Transverse colon (tissue), 4 donors: Measurements from ENCODE around the gene ZMAT5. TPM values are rescaled to one million over a fixed set of nuclear protein-coding genes. Genes with fewer than 3 reads are reported as not detected.

ENCODE experiments used
- DNase-seq: peaks from one replicate; pipeline ENCODE4 v3.0.0-alpha.2; 2019
- H3K27ac ChIP-seq, 4 donors: fragments of 200-600 bp; sonication (generic); 2 replicates each; pipeline ENCODE4 v1.5.1; 2016 to 2018; ENCODE audit warnings: inconsistent platforms in 4 of 4
- H3K27me3 ChIP-seq: fragments of 200-600 bp; sonication (generic); 2 replicates; pipeline ENCODE4 v1.5.1; 2017; ENCODE audit warnings: inconsistent platforms
- H3K36me3 ChIP-seq, 4 donors: fragments of 200-600 bp; sonication (generic); 2 replicates each; pipeline ENCODE4 v1.5.1; 2017 to 2019; ENCODE audit warnings: inconsistent platforms in 4 of 4
- H3K4me1 ChIP-seq, 4 donors: fragments of 200-600 bp; sonication (generic); 2 replicates each; pipeline ENCODE4 v1.5.1; 2017 to 2020; ENCODE audit warnings: inconsistent platforms in 4 of 4
- H3K4me3 ChIP-seq, 4 donors: fragments of 200-600 bp; sonication (generic); 1 replicate in 1 of 4; 2 replicates in 3 of 4; pipeline versions ENCODE4 v1.5.1 to v1.6.1; 2017 to 2019; ENCODE audit warnings: inconsistent platforms in 4 of 4
- H3K9me3 ChIP-seq, 2 donors: fragments of 200-600 bp; sonication (generic); 2 replicates each; pipeline ENCODE4 v1.5.1; 2017 to 2019; ENCODE audit warnings: inconsistent platforms in 2 of 2
- CTCF ChIP-seq, 5 experiments: fragments of 200-600 bp in 3 of 5; fragments of 450-650 bp in 2 of 5; sonication (generic) in 3 of 5; IDR thresholded peaks; 1 replicate in 2 of 5; 2 replicates in 3 of 5; pipeline ENCODE4 v1.5.1; 2016 to 2017; ENCODE audit warnings: antibody characterized with exemption in 5 of 5, inconsistent platforms in 3 of 5, mild to moderate bottlenecking in 2 of 5, moderate library complexity in 1 of 5
- EP300 ChIP-seq: sonication (generic); formaldehyde crosslinking; IDR thresholded peaks from one replicate; pipeline ENCODE4 v1.6.1; 2017; ENCODE audit warnings: antibody characterized with exemption, low read depth
- POLR2A ChIP-seq: fragments of 450-650 bp; IDR thresholded peaks from one replicate; pipeline ENCODE4 v1.6.1; 2016; ENCODE audit warnings: antibody characterized with exemption, mild to moderate bottlenecking, moderate library complexity
- POLR2AphosphoS5 ChIP-seq, 3 donors: sonication (generic); formaldehyde crosslinking; IDR thresholded peaks; one replicate each; pipeline ENCODE4 v1.6.1; 2016; ENCODE audit warnings: antibody characterized with exemption in 3 of 3
- WGBS, 2 donors: methylation state at CpG; one replicate each; pipeline ENCODE4 v1.1.5; 2018; ENCODE audit warnings: low coverage in 1 of 2; 5-methylcytosine and 5-hydroxymethylcytosine counted together
- in situ Hi-C, 4 donors: fragments of 200-750 bp; cut with MboI; loops; one replicate each; pipeline versions ENCODE4 v1.15.0 to v1.15.1; 2017; ENCODE audit warnings: low sequenced_read_pairs in 3 of 4, low pct_ligation_motif_present in 1 of 4, low pct_unique_long_range_greater_than_20kb in 1 of 4
- intact Hi-C: fragments of 100-400 bp; cut with DNase I; formaldehyde crosslinking; loops from one replicate; pipeline ENCODE4 v1.15.1; 2023; ENCODE audit warnings: low total_unique reads
- total RNA-seq, 4 donors: library from RNA; depleted of rRNA; stranded (reverse); fragments of >200 nt; gene quantifications; one replicate each; pipeline ENCODE4 v1.1.0, GENCODE V29; 2016

The ZMAT5 gene
- total RNA-seq, 4 donors from 2014 or later: 13.8 to 20.2 (median 19.1) TPM; not detected in 1

GRCh38 chr22:29737251-29738117, 29.3 kb downstream of the ZMAT5 start:
- intact Hi-C loops: no loop called here
- Histone ChIP-seq H3K27me3 (no peaks in the 10 kb centered on the region), H3K4me3 (no peak overlapping the region), H3K4me1 (peaks cover 0 to 12% (median 4%) of the 10 kb centered on the region in 4 donors), H3K27ac (no peak overlapping the region), H3K9me3 (no peaks in the 10 kb centered on the region), H3K36me3 (no peaks in the 10 kb centered on the region)
- in situ Hi-C loops: no loop called here
- no peak for DNase-seq
- WGBS, 2 donors: 94% methylated on average over 22 of the region's 22 CpGs; no CpG with 5 or more reads in 1 of the 2 donors
- TF ChIP-seq CTCF (IDR thresholded peaks at IDR 0.05) (no peak), POLR2AphosphoS5 (IDR thresholded peaks at IDR 0.05) (no peak), POLR2A (no peak), EP300 (no peak)

GRCh38 chr22:29735416-29735815, 31.4 kb downstream of the ZMAT5 start:
- Histone ChIP-seq H3K4me3 (no peak overlapping the region), H3K9me3 (no peaks in the 10 kb centered on the region), H3K27me3 (no peaks in the 10 kb centered on the region), H3K36me3 (no peaks in the 10 kb centered on the region), H3K4me1 (peaks cover 0 to 12% (median 4%) of the 10 kb centered on the region in 4 donors), H3K27ac (no peak overlapping the region)
- 44% methylated on average over 1 of the region's 1 CpG; no CpG with 5 or more reads in 1 of the 2 donors for WGBS, 2 donors
- intact Hi-C loops: no loop called here
- in situ Hi-C loops: no loop called here
- no peak for DNase-seq
- TF ChIP-seq POLR2A: no peak
- TF ChIP-seq CTCF (IDR thresholded peaks at IDR 0.05): no peak
- no peak for TF ChIP-seq EP300
- TF ChIP-seq POLR2AphosphoS5 (IDR thresholded peaks at IDR 0.05): no peak

- no peaks in the 10 kb centered on the region for H3K27me3 ChIP-seq
- in situ Hi-C loops: no loop called here
Observed at GRCh38 chr22:29734838-29735237, 32.0 kb downstream of the ZMAT5 start.

GRCh38 chr22:29734406-29734805, 32.4 kb downstream of the ZMAT5 start:
- WGBS, 2 donors: 95% methylated on average over 5 of the region's 8 CpGs; no CpG with 5 or more reads in 1 of the 2 donors
- in situ Hi-C loops: no loop called here

More at GRCh38 chr22:29734838-29735237, 32.0 kb downstream of the ZMAT5 start:
- WGBS, 2 donors: 90% methylated on average over 9 of the region's 9 CpGs; no CpG with 5 or more reads in 1 of the 2 donors
- Histone ChIP-seq H3K4me3 (no peak overlapping the region), H3K27ac (no peak overlapping the region), H3K36me3 (no peaks in the 10 kb centered on the region), H3K4me1 (peaks cover 0 to 12% (median 4%) of the 10 kb centered on the region in 4 donors), H3K9me3 (no peaks in the 10 kb centered on the region)
- TF ChIP-seq EP300: no peak
- no peak for TF ChIP-seq POLR2AphosphoS5 (IDR thresholded peaks at IDR 0.05)
- no peak for DNase-seq
- intact Hi-C loops: no loop called here

More at GRCh38 chr22:29734406-29734805, 32.4 kb downstream of the ZMAT5 start:
- Histone ChIP-seq H3K36me3 (no peaks in the 10 kb centered on the region), H3K4me1 (peaks cover 0 to 12% (median 4%) of the 10 kb centered on the region in 4 donors), H3K27me3 (no peaks in the 10 kb centered on the region), H3K4me3 (no peak overlapping the region), H3K9me3 (no peaks in the 10 kb centered on the region), H3K27ac (no peak overlapping the region)
- intact Hi-C loops: no loop called here
- no peak for TF ChIP-seq EP300
- TF ChIP-seq POLR2A: no peak
- no peak for TF ChIP-seq POLR2AphosphoS5 (IDR thresholded peaks at IDR 0.05)
- no peak for TF ChIP-seq CTCF (IDR thresholded peaks at IDR 0.05)
- no peak for DNase-seq
